Upper lobe of left lung (tissue), 4 donors: ENCODE measurements around the gene DENND1A.

Experiments used
- CTCF ChIP-seq, 6 experiments: fragments of 450-650 bp in 4 of 6; fragments of 200-600 bp in 2 of 6; sonication (generic) in 2 of 6; IDR thresholded peaks; one replicate each; pipeline ENCODE4 v1.5.1; 2016 to 2019; ENCODE audit warnings: antibody characterized with exemption in 6 of 6
- POLR2A ChIP-seq, 4 donors: fragments of 450-650 bp; IDR thresholded peaks; one replicate each; pipeline ENCODE4 v1.5.1; 2016 to 2017; ENCODE audit warnings: antibody characterized with exemption in 4 of 4, mild to moderate bottlenecking in 2 of 4
- POLR2AphosphoS5 ChIP-seq, 2 donors: sonication (generic); formaldehyde crosslinking; IDR thresholded peaks; one replicate each; pipeline ENCODE4 v1.5.1; 2017; ENCODE audit warnings: antibody characterized with exemption in 2 of 2

GRCh38 chr9:123583646-123584045 lies 346.3 kb downstream of the DENND1A start:
- TF ChIP-seq CTCF (IDR thresholded peaks at IDR 0.05): no peak
- no peak for TF ChIP-seq POLR2A (IDR thresholded peaks at IDR 0.05)
- TF ChIP-seq POLR2AphosphoS5 (IDR thresholded peaks at IDR 0.05): no peak
